HepG2 (cell line): ENCODE data around the gene EEF1E1. TPM values are rescaled to one million over a fixed set of nuclear protein-coding genes. Genes with fewer than 3 reads are reported as not detected.

Experiments
- CBX5 ChIP-seq: sonication (generic); formaldehyde crosslinking; IDR thresholded peaks from 2 replicates; pipeline ENCODE4 v1.4.0; 2020; ENCODE audit warnings: missing genetic modification reagents, borderline replicate concordance
- NFYC ChIP-seq: IDR thresholded peaks from 2 replicates; pipeline ENCODE4 v1.6.1; 2016; ENCODE audit warnings: missing genetic modification reagents, missing compliant biosample characterization
- RBM39 ChIP-seq: fragments of 200-400 bp; formaldehyde crosslinking; IDR thresholded peaks from one replicate; pipeline ENCODE4 v1.6.1; 2018; ENCODE audit warnings: antibody characterized with exemption, mild to moderate bottlenecking, low read depth, low read length; ENCODE audit not compliant: poor library complexity, severe bottlenecking
- SMAD3 ChIP-seq: sonication (generic); formaldehyde crosslinking; IDR thresholded peaks from 2 replicates; pipeline ENCODE4 v1.4.0; 2020; ENCODE audit warnings: missing genetic modification reagents
- SRSF9 ChIP-seq: fragments of 200-400 bp; formaldehyde crosslinking; IDR thresholded peaks from 2 replicates; pipeline ENCODE4 v1.6.1; 2018; ENCODE audit warnings: borderline replicate concordance, mild to moderate bottlenecking, low read depth, low read length; ENCODE audit not compliant: insufficient read depth, poor library complexity, severe bottlenecking
- YY1 ChIP-seq: IDR thresholded peaks from 2 replicates; pipeline ENCODE4 v1.6.1; 2011; ENCODE audit warnings: low read length, low read depth, moderate library complexity, mild to moderate bottlenecking; ENCODE audit not compliant: insufficient read depth, insufficient replicate concordance
- ZNF432 ChIP-seq: sonication (generic); formaldehyde crosslinking; IDR thresholded peaks from 2 replicates; pipeline ENCODE4 v1.5.0; 2020; ENCODE audit warnings: missing genetic modification reagents, mild to moderate bottlenecking, borderline replicate concordance
- ZNF460 ChIP-seq: sonication (generic); formaldehyde crosslinking; IDR thresholded peaks from 2 replicates; pipeline ENCODE4 v1.5.1; 2020; ENCODE audit warnings: missing genetic modification reagents, mild to moderate bottlenecking, borderline replicate concordance
- ZNF567 ChIP-seq: sonication (generic); formaldehyde crosslinking; IDR thresholded peaks from 2 replicates; pipeline ENCODE4 v1.8.1; 2023; ENCODE audit warnings: mild to moderate bottlenecking, missing genetic modification reagents, borderline replicate concordance
- ZNF577 ChIP-seq: sonication (generic); formaldehyde crosslinking; IDR thresholded peaks from 2 replicates; pipeline ENCODE4 v1.4.0; 2020; ENCODE audit warnings: mild to moderate bottlenecking, low read depth, missing genetic modification reagents, borderline replicate concordance
- polyA plus RNA-seq, 8 experiments: library from polyadenylated mRNA; depleted of rRNA in 3 of 8; stranded (reverse) in 7 of 8; unstranded in 1 of 8; fragments of >200 nt; fragmentation: Illumina TruSeq in 4 of 8; extraction: Trizol in 4 of 8; gene quantifications; 2 replicates each; pipeline versions ENCODE4 v1.2.1 to v1.2.3, GENCODE V29; 2011 to 2016; ENCODE audit warnings: low read depth in 4 of 8, missing spikeins in 1 of 8, mixed read lengths in 1 of 8; ENCODE audit not compliant: insufficient read depth in 1 of 8
- total RNA-seq, 5 experiments: library from RNA; depleted of rRNA; stranded (reverse); fragments of >200 nt; fragmentation: Illumina TruSeq; extraction: Trizol; gene quantifications; 2 replicates each; pipeline ENCODE4 v1.2.3, GENCODE V29; 2016; ENCODE audit warnings: low read depth in 1 of 5
- TF ChIP-seq, protein P1 (sequence below): sonication (generic); formaldehyde crosslinking; IDR thresholded peaks from 2 replicates; pipeline ENCODE4 v1.9.0; 2021; ENCODE audit warnings: missing genetic modification reagents, mild to moderate bottlenecking, borderline replicate concordance
- TF ChIP-seq, protein P2 (sequence below), 2 experiments: sonication (generic) in 1 of 2; formaldehyde crosslinking in 1 of 2; IDR thresholded peaks; 2 replicates each; pipeline versions ENCODE4 v1.4.0 to v1.6.1; 2016 to 2020; ENCODE audit warnings: borderline replicate concordance in 1 of 2, low read depth in 1 of 2, mild to moderate bottlenecking in 1 of 2, missing genetic modification reagents in 1 of 2
- TF ChIP-seq, protein P3 (sequence below), 2 experiments: sonication (generic) in 1 of 2; formaldehyde crosslinking in 1 of 2; IDR thresholded peaks; 2 replicates each; pipeline versions ENCODE4 v1.6.1 to v1.9.0; 2014 to 2022; ENCODE audit warnings: antibody characterized with exemption in 1 of 2, borderline replicate concordance in 1 of 2, inconsistent platforms in 1 of 2, low read depth in 1 of 2, missing genetic modification reagents in 1 of 2

The EEF1E1 gene
- total and polyA plus RNA-seq, 2 of the 13 experiments (the other 11 are each of a cell fraction or from before 2014, with no cell fraction given): 128 to 188 TPM

DNA sequence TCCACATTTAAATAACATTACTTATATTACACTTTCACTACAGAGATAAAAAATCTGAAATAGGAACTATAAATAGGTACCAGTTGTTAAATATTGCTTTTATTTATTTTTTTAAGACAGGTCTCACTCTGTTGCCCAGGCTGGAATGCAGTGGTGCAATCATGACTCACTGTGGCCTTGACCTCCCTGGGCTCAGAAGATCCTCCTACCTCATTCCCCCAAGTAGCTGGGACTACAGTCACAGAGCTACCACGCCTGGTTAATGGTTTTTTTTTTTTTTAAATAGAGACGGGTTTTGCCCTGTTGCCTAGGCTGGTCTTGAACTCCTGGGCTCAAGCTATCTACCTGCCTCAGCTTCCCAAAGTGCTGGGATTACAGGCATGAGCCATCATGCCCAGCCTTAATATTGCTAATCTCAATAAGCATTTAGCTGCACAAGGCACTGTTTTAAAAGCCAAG is 17.3 kb downstream of the EEF1E1 start (continued):
- TF ChIP-seq, protein P1, sequence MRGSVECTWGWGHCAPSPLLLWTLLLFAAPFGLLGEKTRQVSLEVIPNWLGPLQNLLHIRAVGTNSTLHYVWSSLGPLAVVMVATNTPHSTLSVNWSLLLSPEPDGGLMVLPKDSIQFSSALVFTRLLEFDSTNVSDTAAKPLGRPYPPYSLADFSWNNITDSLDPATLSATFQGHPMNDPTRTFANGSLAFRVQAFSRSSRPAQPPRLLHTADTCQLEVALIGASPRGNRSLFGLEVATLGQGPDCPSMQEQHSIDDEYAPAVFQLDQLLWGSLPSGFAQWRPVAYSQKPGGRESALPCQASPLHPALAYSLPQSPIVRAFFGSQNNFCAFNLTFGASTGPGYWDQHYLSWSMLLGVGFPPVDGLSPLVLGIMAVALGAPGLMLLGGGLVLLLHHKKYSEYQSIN (CRISPR knock-in tag): no peak
- TF ChIP-seq ZNF460 (CRISPR knock-in tag) (no peak), SMAD3 (CRISPR knock-in tag) (peak; percentile 96), SRSF9 (no peak), NFYC (CRISPR knock-in tag) (peak; percentile 19; the same call in 1 of the 2 replicates), ZNF567 (CRISPR knock-in tag) (no peak), CBX5 (CRISPR knock-in tag) (peak; percentile 91; the same call in 1 of the 2 replicates), YY1 (no peak), RBM39 (no peak), ZNF577 (CRISPR knock-in tag) (no peak), ZNF432 (CRISPR knock-in tag) (no peak)
- TF ChIP-seq, protein P2, sequence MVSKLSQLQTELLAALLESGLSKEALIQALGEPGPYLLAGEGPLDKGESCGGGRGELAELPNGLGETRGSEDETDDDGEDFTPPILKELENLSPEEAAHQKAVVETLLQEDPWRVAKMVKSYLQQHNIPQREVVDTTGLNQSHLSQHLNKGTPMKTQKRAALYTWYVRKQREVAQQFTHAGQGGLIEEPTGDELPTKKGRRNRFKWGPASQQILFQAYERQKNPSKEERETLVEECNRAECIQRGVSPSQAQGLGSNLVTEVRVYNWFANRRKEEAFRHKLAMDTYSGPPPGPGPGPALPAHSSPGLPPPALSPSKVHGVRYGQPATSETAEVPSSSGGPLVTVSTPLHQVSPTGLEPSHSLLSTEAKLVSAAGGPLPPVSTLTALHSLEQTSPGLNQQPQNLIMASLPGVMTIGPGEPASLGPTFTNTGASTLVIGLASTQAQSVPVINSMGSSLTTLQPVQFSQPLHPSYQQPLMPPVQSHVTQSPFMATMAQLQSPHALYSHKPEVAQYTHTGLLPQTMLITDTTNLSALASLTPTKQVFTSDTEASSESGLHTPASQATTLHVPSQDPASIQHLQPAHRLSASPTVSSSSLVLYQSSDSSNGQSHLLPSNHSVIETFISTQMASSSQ (IDR thresholded peaks at IDR 0.05; ENCODE audit: low read depth): peak; percentile 72
- TF ChIP-seq, protein P2 (CRISPR knock-in tag; IDR thresholded peaks at IDR 0.05; ENCODE audit: borderline replicate concordance): peak; percentile 62; the same call in 1 of the 2 replicates
- TF ChIP-seq, protein P3, sequence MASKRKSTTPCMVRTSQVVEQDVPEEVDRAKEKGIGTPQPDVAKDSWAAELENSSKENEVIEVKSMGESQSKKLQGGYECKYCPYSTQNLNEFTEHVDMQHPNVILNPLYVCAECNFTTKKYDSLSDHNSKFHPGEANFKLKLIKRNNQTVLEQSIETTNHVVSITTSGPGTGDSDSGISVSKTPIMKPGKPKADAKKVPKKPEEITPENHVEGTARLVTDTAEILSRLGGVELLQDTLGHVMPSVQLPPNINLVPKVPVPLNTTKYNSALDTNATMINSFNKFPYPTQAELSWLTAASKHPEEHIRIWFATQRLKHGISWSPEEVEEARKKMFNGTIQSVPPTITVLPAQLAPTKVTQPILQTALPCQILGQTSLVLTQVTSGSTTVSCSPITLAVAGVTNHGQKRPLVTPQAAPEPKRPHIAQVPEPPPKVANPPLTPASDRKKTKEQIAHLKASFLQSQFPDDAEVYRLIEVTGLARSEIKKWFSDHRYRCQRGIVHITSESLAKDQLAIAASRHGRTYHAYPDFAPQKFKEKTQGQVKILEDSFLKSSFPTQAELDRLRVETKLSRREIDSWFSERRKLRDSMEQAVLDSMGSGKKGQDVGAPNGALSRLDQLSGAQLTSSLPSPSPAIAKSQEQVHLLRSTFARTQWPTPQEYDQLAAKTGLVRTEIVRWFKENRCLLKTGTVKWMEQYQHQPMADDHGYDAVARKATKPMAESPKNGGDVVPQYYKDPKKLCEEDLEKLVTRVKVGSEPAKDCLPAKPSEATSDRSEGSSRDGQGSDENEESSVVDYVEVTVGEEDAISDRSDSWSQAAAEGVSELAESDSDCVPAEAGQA (IDR thresholded peaks at IDR 0.05; ENCODE audit: low read depth): no peak; the same call in 1 of the 2 replicates
- TF ChIP-seq, protein P3 (CRISPR knock-in tag; IDR thresholded peaks at IDR 0.05; ENCODE audit: borderline replicate concordance): no peak
